SU-DHL-6 (cell line): ENCODE results near the gene GSDME.

Experiments used
- H2AFZ ChIP-seq: fragments of 200-600 bp; sonication (generic); 2 replicates; pipeline ENCODE4 v1.6.1; 2014; ENCODE audit warnings: low read depth, mild to moderate bottlenecking, moderate library complexity, mixed read lengths, antibody characterized with exemption, low read length; ENCODE audit not compliant: severe bottlenecking
- H3F3A ChIP-seq: fragments of 200-600 bp; shearing (Covaris generic); 2 replicates; pipeline ENCODE4 v1.6.0; 2016; ENCODE audit warnings: antibody characterized with exemption, mild to moderate bottlenecking; ENCODE audit not compliant: insufficient read depth
- H3K27ac ChIP-seq: fragments of 200-600 bp; sonication (generic); 2 replicates; pipeline ENCODE4 v1.5.1; 2016; ENCODE audit warnings: low read depth, mild to moderate bottlenecking, low read length, moderate library complexity, mixed read lengths
- H3K27me3 ChIP-seq: fragments of 200-600 bp; sonication (generic), shearing (Covaris generic); 2 replicates; pipeline ENCODE4 v1.6.0; 2014; ENCODE audit warnings: mild to moderate bottlenecking, low read length
- H3K36me3 ChIP-seq: fragments of 200-600 bp; sonication (generic); 2 replicates; pipeline ENCODE4 v1.6.1; 2014; ENCODE audit warnings: mild to moderate bottlenecking, low read length, mixed read lengths
- H3K4me2 ChIP-seq: fragments of 300-600, 200-600 bp; shearing (Covaris generic), sonication (generic); 2 replicates; pipeline ENCODE4 v1.6.0; 2014; ENCODE audit warnings: low read length, low read depth, mild to moderate bottlenecking; ENCODE audit not compliant: poor library complexity, severe bottlenecking
- H3K4me3 ChIP-seq: fragments of 200-600 bp; sonication (generic); 2 replicates; pipeline ENCODE4 v1.5.1; 2014; ENCODE audit warnings: antibody characterized with exemption, low read length, mild to moderate bottlenecking, mixed read lengths; ENCODE audit not compliant: insufficient read depth, poor library complexity, severe bottlenecking
- H3K79me2 ChIP-seq: fragments of 200-600 bp; sonication (generic); 2 replicates; pipeline ENCODE4 v1.6.1; 2014; ENCODE audit warnings: mild to moderate bottlenecking, low read length, moderate library complexity; ENCODE audit not compliant: insufficient read depth
- H3K9ac ChIP-seq: fragments of 200-600 bp; sonication (generic); 2 replicates; pipeline ENCODE4 v1.7.0; 2014; ENCODE audit warnings: mild to moderate bottlenecking, low read length
- H3K9me2 ChIP-seq: fragments of 200-600 bp; sonication (generic); replicated peaks from 2 replicates; pipeline ENCODE4 v1.6.1; 2014; ENCODE audit warnings: low read length; ENCODE audit not compliant: insufficient read depth
- H3K9me3 ChIP-seq: fragments of 200-600 bp; sonication (generic); 2 replicates; pipeline ENCODE4 v1.6.1; 2014; ENCODE audit warnings: low read length, mixed read lengths; ENCODE audit not compliant: insufficient read depth
- H4K20me1 ChIP-seq: fragments of 200-600 bp; sonication (generic); 2 replicates; pipeline ENCODE4 v1.6.1; 2014; ENCODE audit warnings: low read depth, mild to moderate bottlenecking, antibody characterized with exemption, low read length, moderate library complexity, mixed read lengths
- EZH2phosphoT487 ChIP-seq: fragments of 200-600 bp; sonication (generic), shearing (Covaris generic); conservative IDR thresholded peaks from 2 replicates; pipeline ENCODE4 v1.6.1; 2018; ENCODE audit warnings: mild to moderate bottlenecking, antibody characterized with exemption, low read length, moderate library complexity, mixed read lengths
- TF ChIP-seq, protein P1 (sequence below): fragments of 200-600 bp; sonication (generic); IDR thresholded peaks from one replicate; pipeline ENCODE4 v1.5.1; 2017; ENCODE audit warnings: antibody characterized with exemption, mild to moderate bottlenecking, low read length, moderate library complexity; ENCODE audit not compliant: insufficient read depth, poor library complexity, severe bottlenecking

The GSDME gene

DNA sequence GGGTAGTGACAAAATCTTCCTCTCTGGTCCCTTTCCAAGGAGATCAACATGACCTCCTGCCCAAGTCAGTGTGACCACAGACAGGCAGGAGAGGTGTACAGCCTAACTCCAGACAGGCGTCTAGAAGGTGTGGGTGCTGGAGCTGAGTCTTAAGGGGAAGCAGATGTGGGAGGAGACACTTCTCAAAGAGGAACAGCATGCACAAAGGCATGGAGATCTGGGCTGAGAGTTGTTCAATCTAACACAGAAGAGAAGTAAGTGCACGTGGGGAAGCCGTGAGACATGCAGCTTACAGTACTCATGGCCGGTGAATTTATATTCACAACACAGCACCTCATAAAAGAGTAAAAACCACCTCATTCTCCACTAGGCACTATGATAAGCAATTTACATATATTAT, 23.8 kb upstream of the GSDME start:
- H3F3A ChIP-seq, result no peaks in the 10 kb centered on the region
- H2AFZ ChIP-seq, result no peak overlapping the region
- no peaks in the 10 kb centered on the region for H3K9me3 ChIP-seq
- H3K36me3 ChIP-seq, result no peaks in the 10 kb centered on the region
- no peak overlapping the region for H3K4me3 ChIP-seq
- H3K4me2 ChIP-seq, result no peak overlapping the region
- H3K79me2 ChIP-seq, result no peaks in the 10 kb centered on the region
- no peak for TF ChIP-seq EZH2phosphoT487
- TF ChIP-seq, protein P1, sequence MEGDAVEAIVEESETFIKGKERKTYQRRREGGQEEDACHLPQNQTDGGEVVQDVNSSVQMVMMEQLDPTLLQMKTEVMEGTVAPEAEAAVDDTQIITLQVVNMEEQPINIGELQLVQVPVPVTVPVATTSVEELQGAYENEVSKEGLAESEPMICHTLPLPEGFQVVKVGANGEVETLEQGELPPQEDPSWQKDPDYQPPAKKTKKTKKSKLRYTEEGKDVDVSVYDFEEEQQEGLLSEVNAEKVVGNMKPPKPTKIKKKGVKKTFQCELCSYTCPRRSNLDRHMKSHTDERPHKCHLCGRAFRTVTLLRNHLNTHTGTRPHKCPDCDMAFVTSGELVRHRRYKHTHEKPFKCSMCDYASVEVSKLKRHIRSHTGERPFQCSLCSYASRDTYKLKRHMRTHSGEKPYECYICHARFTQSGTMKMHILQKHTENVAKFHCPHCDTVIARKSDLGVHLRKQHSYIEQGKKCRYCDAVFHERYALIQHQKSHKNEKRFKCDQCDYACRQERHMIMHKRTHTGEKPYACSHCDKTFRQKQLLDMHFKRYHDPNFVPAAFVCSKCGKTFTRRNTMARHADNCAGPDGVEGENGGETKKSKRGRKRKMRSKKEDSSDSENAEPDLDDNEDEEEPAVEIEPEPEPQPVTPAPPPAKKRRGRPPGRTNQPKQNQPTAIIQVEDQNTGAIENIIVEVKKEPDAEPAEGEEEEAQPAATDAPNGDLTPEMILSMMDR, result no peak
- H3K27me3 ChIP-seq, result no peaks in the 10 kb centered on the region
- no peak overlapping the region for H3K9ac ChIP-seq
- H4K20me1 ChIP-seq, result no peaks in the 10 kb centered on the region
- H3K27ac ChIP-seq, result no peak overlapping the region
- no peaks in the 10 kb centered on the region for H3K9me2 ChIP-seq

DNA sequence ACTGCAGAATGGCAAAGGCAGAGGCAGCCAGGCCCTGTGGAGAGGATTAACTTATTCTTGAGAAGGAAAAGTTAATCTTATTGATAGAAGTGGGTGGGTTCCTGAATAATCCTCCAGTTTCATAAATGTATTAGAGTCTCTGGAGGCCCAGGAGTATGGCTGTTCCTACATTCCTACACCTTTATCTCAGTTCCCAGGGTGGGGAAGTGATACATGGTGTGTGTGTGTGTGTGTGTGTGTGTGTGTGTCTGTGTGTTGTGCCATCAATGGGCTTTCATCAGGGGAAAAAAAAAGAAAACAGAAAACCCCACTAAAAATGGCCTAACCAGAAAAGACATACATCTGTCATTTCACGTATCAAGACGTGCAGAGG, 22.0 kb upstream of the GSDME start:
- H3K9ac ChIP-seq, result no peak overlapping the region
- no peak overlapping the region for H3K4me3 ChIP-seq
- H3K4me2 ChIP-seq, result no peak overlapping the region
- H3K27me3 ChIP-seq, result no peaks in the 10 kb centered on the region
- no peak overlapping the region for H2AFZ ChIP-seq
- H3K79me2 ChIP-seq, result no peaks in the 10 kb centered on the region
- no peak overlapping the region for H3K27ac ChIP-seq
- H3K9me2 ChIP-seq, result no peaks in the 10 kb centered on the region
- H3K9me3 ChIP-seq, result no peaks in the 10 kb centered on the region
- TF ChIP-seq EZH2phosphoT487, result no peak
- TF ChIP-seq, protein P1, result no peak
- no peaks in the 10 kb centered on the region for H4K20me1 ChIP-seq
- no peaks in the 10 kb centered on the region for H3F3A ChIP-seq
- H3K36me3 ChIP-seq, result no peaks in the 10 kb centered on the region

DNA sequence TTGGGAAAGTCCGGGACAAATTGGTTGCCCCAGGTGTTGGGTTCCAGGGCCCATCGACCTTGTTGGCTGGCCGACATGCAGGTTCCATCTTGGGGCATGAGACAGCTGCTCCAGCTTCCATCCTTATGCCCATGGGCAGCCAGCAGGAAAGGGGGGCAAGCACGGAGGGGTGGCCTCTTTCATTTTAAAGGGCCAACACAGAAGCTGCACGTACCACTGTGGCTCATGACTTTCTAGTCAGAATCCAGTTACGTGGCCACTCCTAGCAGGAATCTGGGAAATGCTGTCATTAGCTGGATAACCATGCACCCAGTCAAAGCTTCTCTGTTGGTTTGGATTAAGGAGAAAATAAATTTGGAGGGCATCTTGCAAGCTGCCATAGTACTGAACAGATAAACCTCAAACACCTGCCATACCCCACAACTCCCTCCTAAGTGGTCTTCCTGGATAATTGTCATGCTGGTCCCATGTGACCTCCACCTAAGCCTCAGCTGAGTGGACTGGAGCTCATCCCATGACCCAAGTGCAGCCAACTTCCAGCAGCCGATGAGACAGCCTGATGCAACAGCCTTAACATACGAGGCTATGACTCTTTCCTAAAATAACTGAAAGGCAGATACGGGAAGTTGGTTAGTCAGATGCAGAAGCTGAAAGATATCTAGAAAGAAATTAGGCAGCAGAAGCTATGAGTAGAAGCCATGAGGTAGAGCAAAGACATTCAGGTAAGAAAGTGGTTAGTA, 21.4 kb upstream of the GSDME start:
- Histone ChIP-seq H2AFZ (no peak overlapping the region), H3K9me3 (no peaks in the 10 kb centered on the region), H3K36me3 (no peaks in the 10 kb centered on the region), H3F3A (no peaks in the 10 kb centered on the region), H3K4me2 (no peak overlapping the region), H3K27ac (no peak overlapping the region), H3K79me2 (no peaks in the 10 kb centered on the region), H3K27me3 (no peaks in the 10 kb centered on the region), H3K9ac (no peak overlapping the region), H3K4me3 (no peak overlapping the region), H3K9me2 (no peaks in the 10 kb centered on the region), H4K20me1 (no peaks in the 10 kb centered on the region)
- TF ChIP-seq, protein P1, result no peak
- TF ChIP-seq EZH2phosphoT487, result no peak
